IMR-90 (cell line): ENCODE data around the gene TAF4B. TPM values are rescaled to one million over a fixed set of nuclear protein-coding genes. Genes with fewer than 3 reads are reported as not detected.

Experiments
- ATAC-seq: fragments of 200-7000 bp; cut with Tn5 transposase; 2 replicates; pipeline ENCODE4 v1.9.1; 2020; ENCODE audit warnings: low read depth, mild to moderate bottlenecking, moderate library complexity
- BruUV-seq: library from RNA; stranded (reverse); fragments of 400-500 nt; replicated peaks from 2 replicates; lab custom pipeline; 2021; lab: Mats Ljungman, UMichigan
- CTCF ChIA-PET: fragments of 300-600 bp; formaldehyde crosslinking; extraction: SDS; loops from one replicate; lab custom pipeline; 2021; ENCODE audit warnings: antibody characterized with exemption; lab: Yijun Ruan, JAX
- POLR2A ChIA-PET: fragments of 300-600 bp; sonication (Branson Sonifier 250); formaldehyde crosslinking; loops from one replicate; lab custom pipeline; 2022; ENCODE audit warnings: antibody characterized with exemption; ENCODE audit not compliant: unreplicated experiment; lab: Charles Lee
- DNase-seq: peaks from one replicate; pipeline ENCODE4 v3.0.0; 2013
- H2AFZ ChIP-seq: replicated peaks from 2 replicates; pipeline ENCODE3; 2013; ENCODE audit warnings: low read length, mild to moderate bottlenecking; ENCODE audit not compliant: poor library complexity
- H2AK5ac ChIP-seq: 2 replicates; pipeline ENCODE4 v1.6.1; 2013; ENCODE audit warnings: low read depth, low read length, inconsistent platforms
- H2AK9ac ChIP-seq: replicated peaks from 2 replicates; pipeline ENCODE3; 2013; ENCODE audit warnings: mild to moderate bottlenecking, low read depth, low read length, moderate library complexity; ENCODE audit not compliant: poor library complexity
- H2BK120ac ChIP-seq: 2 replicates; pipeline ENCODE4 v1.6.1; 2013; ENCODE audit warnings: low read depth, low read length, inconsistent platforms
- H2BK15ac ChIP-seq: 3 replicates; pipeline ENCODE4 v1.6.1; 2013; ENCODE audit warnings: low read depth, low read length, inconsistent platforms
- H2BK20ac ChIP-seq: 2 replicates; pipeline ENCODE4 v1.6.1; 2013; ENCODE audit warnings: low read depth, mild to moderate bottlenecking, inconsistent platforms, low read length, moderate library complexity
- H2BK5ac ChIP-seq: 2 replicates; pipeline ENCODE4 v1.6.1; 2013; ENCODE audit warnings: mild to moderate bottlenecking, low read depth, low read length, inconsistent platforms; ENCODE audit not compliant: poor library complexity, severe bottlenecking
- H3K14ac ChIP-seq: replicated peaks from 2 replicates; pipeline ENCODE4 v1.6.1; 2013; ENCODE audit warnings: low read depth, low read length, inconsistent platforms
- H3K18ac ChIP-seq: 2 replicates; pipeline ENCODE4 v1.6.1; 2013; ENCODE audit warnings: low read depth, low read length, control low read depth
- H3K23ac ChIP-seq: 2 replicates; pipeline ENCODE4 v1.6.1; 2013; ENCODE audit warnings: low read depth, low read length, inconsistent platforms
- H3K27ac ChIP-seq: 2 replicates; pipeline ENCODE4 v1.5.1; 2013; ENCODE audit warnings: mild to moderate bottlenecking, control low read depth, low read length; ENCODE audit not compliant: insufficient read depth
- H3K27me3 ChIP-seq: 2 replicates; pipeline ENCODE4 v1.6.1; 2013; ENCODE audit warnings: low read length; ENCODE audit not compliant: control insufficient read depth, insufficient read depth
- H3K36me3 ChIP-seq: 2 replicates; pipeline ENCODE4 v1.6.1; 2013; ENCODE audit warnings: low read length, mixed read lengths; ENCODE audit not compliant: control insufficient read depth, insufficient read depth
- H3K4ac ChIP-seq: 2 replicates; pipeline ENCODE4 v1.6.1; 2013; ENCODE audit warnings: low read depth, low read length, inconsistent platforms
- H3K4me1 ChIP-seq: 2 replicates; pipeline ENCODE4 v1.6.1; 2013; ENCODE audit warnings: low read length, mixed read lengths; ENCODE audit not compliant: control insufficient read depth, insufficient read depth
- H3K4me2 ChIP-seq: 2 replicates; pipeline ENCODE4 v1.6.1; 2013; ENCODE audit warnings: low read depth, mild to moderate bottlenecking, control low read depth, low read length, moderate library complexity
- H3K4me3 ChIP-seq: 2 replicates; pipeline ENCODE4 v1.5.1; 2013; ENCODE audit warnings: low read depth, mild to moderate bottlenecking, control low read depth, low read length, moderate library complexity; ENCODE audit not compliant: insufficient read depth
- H3K56ac ChIP-seq: 2 replicates; pipeline ENCODE4 v1.6.1; 2013; ENCODE audit warnings: low read length, inconsistent platforms; ENCODE audit not compliant: insufficient read depth; ENCODE audit errors: extremely low read depth
- H3K79me1 ChIP-seq, 2 experiments: 2 replicates each; pipeline ENCODE4 v1.6.1; 2013; ENCODE audit warnings: low read length in 2 of 2, inconsistent platforms in 1 of 2, low read depth in 1 of 2
- H3K9ac ChIP-seq: 2 replicates; pipeline ENCODE4 v1.6.1; 2013; ENCODE audit warnings: low read depth, low read length, control low read depth
- H3K9me1 ChIP-seq: 2 replicates; pipeline ENCODE4 v1.6.1; 2013; ENCODE audit warnings: low read length, inconsistent platforms; ENCODE audit not compliant: insufficient read depth
- H3K9me3 ChIP-seq: 2 replicates; pipeline ENCODE4 v1.6.1; 2013; ENCODE audit warnings: low read length; ENCODE audit not compliant: control insufficient read depth, insufficient read depth
- H4K20me1 ChIP-seq: 2 replicates; pipeline ENCODE4 v1.6.1; 2013; ENCODE audit warnings: low read length, inconsistent platforms; ENCODE audit not compliant: insufficient read depth
- H4K5ac ChIP-seq: 2 replicates; pipeline ENCODE4 v1.6.1; 2013; ENCODE audit warnings: mild to moderate bottlenecking, low read depth, low read length, control low read depth
- H4K8ac ChIP-seq, 2 experiments: 2 replicates each; pipeline ENCODE4 v1.6.1; 2013; ENCODE audit warnings: low read depth in 2 of 2, low read length in 2 of 2, control low read depth in 1 of 2, inconsistent platforms in 1 of 2
- H4K91ac ChIP-seq: 2 replicates; pipeline ENCODE4 v1.6.1; 2013; ENCODE audit warnings: low read depth, low read length, inconsistent platforms; ENCODE audit not compliant: insufficient read depth
- BHLHE40 ChIP-seq: fragments of 150-350 bp; IDR thresholded peaks from 2 replicates; pipeline ENCODE4 v1.6.1; 2016; ENCODE audit warnings: mild to moderate bottlenecking, low read depth, low read length
- MAFK ChIP-seq: IDR thresholded peaks from 2 replicates; pipeline ENCODE4 v1.6.1; 2012; ENCODE audit warnings: low read depth, low read length, improper control_type of control experiment
- RAD21 ChIP-seq: IDR thresholded peaks from 2 replicates; pipeline ENCODE4 v1.6.1; 2012; ENCODE audit warnings: low read length, improper control_type of control experiment
- RCOR1 ChIP-seq: IDR thresholded peaks from 2 replicates; pipeline ENCODE4 v1.6.1; 2012; ENCODE audit warnings: mild to moderate bottlenecking, low read length, improper control_type of control experiment; ENCODE audit not compliant: insufficient replicate concordance
- WGBS, 2 experiments: methylation state at CpG; one replicate each; pipeline versions ENCODE4 v1.1.5 to v1.1.7; 2013; ENCODE audit warnings: missing lambda C conversion rate in 2 of 2; ENCODE audit not compliant: insufficient read length in 1 of 2; ENCODE audit errors: extremely low coverage in 2 of 2; 5-methylcytosine and 5-hydroxymethylcytosine counted together
- dilution Hi-C: fragments of 300-500 bp; cut with HindIII; formaldehyde crosslinking; loops from one replicate; pipeline ENCODE4 v1.14.3; 2018; ENCODE audit warnings: low sequenced_read_pairs; ENCODE audit not compliant: unreplicated experiment
- in situ Hi-C: fragments of 300-500 bp; cut with MboI; formaldehyde crosslinking; loops from 3 replicates; pipeline ENCODE4 v1.14.3; 2019; ENCODE audit warnings: low sequenced_read_pairs, inconsistent platforms, mixed read lengths
- intact Hi-C: fragments of 100-400 bp; cut with micrococcal nuclease; formaldehyde crosslinking; loops from 2 replicates; pipeline ENCODE4 v1.10.0; 2022
- polyA plus RNA-seq, 3 experiments: library from polyadenylated mRNA; depleted of rRNA; stranded (reverse); fragments of >200 nt; gene quantifications; 2 replicates each; pipeline ENCODE4 v1.2.3, GENCODE V29; 2012; ENCODE audit warnings: low replicate concordance in 1 of 3
- total RNA-seq: library from RNA; depleted of rRNA; stranded (reverse); fragments of >200 nt; gene quantifications from 2 replicates; pipeline ENCODE4 v1.2.3, GENCODE V29; 2012
- TF ChIP-seq, protein P1 (sequence below): conservative IDR thresholded peaks from 2 replicates; pipeline ENCODE4 v1.5.1; 2012; ENCODE audit warnings: mild to moderate bottlenecking, low read depth, low read length, improper control_type of control experiment
- TF ChIP-seq, protein P2 (sequence below): fragments of 150-350 bp; IDR thresholded peaks from 2 replicates; pipeline ENCODE4 v1.6.1; 2016; ENCODE audit warnings: low read depth, mild to moderate bottlenecking, low read length, moderate library complexity, borderline replicate concordance

The TAF4B gene
- total and polyA plus RNA-seq, 2 of the 4 experiments (the other 2 are of a cell fraction) = 0.38 to 1.1 TPM

- dilution Hi-C loops = no loop called here
- 40% methylated on average over 1 of the region's 4 CpGs; no CpG with 5 or more reads in 1 of the 2 experiments for WGBS, 2 experiments
- Histone ChIP-seq H3K27ac (no peak overlapping the region), H3K14ac (no peak overlapping the region), H2BK20ac (no peak overlapping the region), H4K91ac (no peak overlapping the region), H2AK5ac (no peak overlapping the region), H3K4me2 (no peak overlapping the region), H3K23ac (no peak overlapping the region), H2AK9ac (no peak overlapping the region), H3K36me3 (no peaks in the 10 kb centered on the region), H3K9me3 (no peaks in the 10 kb centered on the region), H2BK5ac (no peak overlapping the region), H2AFZ (no peak overlapping the region), H2BK15ac (no peak overlapping the region), H2BK120ac (no peak overlapping the region), H3K9ac (no peak overlapping the region), H3K4me3 (no peak overlapping the region), H3K4me1 (no peaks in the 10 kb centered on the region), H3K4ac (no peak overlapping the region), H3K27me3 (no peaks in the 10 kb centered on the region), H3K56ac (no peak overlapping the region), H3K9me1 (no peaks in the 10 kb centered on the region), H3K79me1 (no peaks in the 10 kb centered on the region), H4K8ac (no peak overlapping the region), H4K20me1 (no peaks in the 10 kb centered on the region), H4K5ac (no peak overlapping the region), H3K18ac (no peak overlapping the region)
- no TSS peak for BruUV-seq
- in situ Hi-C loops = no loop called here
- ATAC-seq (no peak), DNase-seq (no peak)
- ChIA-PET CTCF (no interaction called here), POLR2A (no interaction called here)
- TF ChIP-seq BHLHE40 = no peak
- TF ChIP-seq MAFK = no peak
- no peak for TF ChIP-seq RAD21
- TF ChIP-seq, protein P1, sequence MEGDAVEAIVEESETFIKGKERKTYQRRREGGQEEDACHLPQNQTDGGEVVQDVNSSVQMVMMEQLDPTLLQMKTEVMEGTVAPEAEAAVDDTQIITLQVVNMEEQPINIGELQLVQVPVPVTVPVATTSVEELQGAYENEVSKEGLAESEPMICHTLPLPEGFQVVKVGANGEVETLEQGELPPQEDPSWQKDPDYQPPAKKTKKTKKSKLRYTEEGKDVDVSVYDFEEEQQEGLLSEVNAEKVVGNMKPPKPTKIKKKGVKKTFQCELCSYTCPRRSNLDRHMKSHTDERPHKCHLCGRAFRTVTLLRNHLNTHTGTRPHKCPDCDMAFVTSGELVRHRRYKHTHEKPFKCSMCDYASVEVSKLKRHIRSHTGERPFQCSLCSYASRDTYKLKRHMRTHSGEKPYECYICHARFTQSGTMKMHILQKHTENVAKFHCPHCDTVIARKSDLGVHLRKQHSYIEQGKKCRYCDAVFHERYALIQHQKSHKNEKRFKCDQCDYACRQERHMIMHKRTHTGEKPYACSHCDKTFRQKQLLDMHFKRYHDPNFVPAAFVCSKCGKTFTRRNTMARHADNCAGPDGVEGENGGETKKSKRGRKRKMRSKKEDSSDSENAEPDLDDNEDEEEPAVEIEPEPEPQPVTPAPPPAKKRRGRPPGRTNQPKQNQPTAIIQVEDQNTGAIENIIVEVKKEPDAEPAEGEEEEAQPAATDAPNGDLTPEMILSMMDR = no peak
- TF ChIP-seq, protein P2, sequence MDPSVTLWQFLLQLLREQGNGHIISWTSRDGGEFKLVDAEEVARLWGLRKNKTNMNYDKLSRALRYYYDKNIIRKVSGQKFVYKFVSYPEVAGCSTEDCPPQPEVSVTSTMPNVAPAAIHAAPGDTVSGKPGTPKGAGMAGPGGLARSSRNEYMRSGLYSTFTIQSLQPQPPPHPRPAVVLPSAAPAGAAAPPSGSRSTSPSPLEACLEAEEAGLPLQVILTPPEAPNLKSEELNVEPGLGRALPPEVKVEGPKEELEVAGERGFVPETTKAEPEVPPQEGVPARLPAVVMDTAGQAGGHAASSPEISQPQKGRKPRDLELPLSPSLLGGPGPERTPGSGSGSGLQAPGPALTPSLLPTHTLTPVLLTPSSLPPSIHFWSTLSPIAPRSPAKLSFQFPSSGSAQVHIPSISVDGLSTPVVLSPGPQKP = no peak
- no peak for TF ChIP-seq RCOR1
- intact Hi-C loops = no loop called here
Observed at GRCh38 chr18:26267357-26267930, 41.2 kb downstream of the TAF4B start.
